ENCODE results near the gene NAA80. TPM values are rescaled to one million over a fixed set of nuclear protein-coding genes. Genes with fewer than 3 reads are reported as not detected.

NAA80 gene
- polyA plus RNA-seq, 1 of the 3 experiments (the other 2 are of a cell fraction) = 10.5 TPM

DNA sequence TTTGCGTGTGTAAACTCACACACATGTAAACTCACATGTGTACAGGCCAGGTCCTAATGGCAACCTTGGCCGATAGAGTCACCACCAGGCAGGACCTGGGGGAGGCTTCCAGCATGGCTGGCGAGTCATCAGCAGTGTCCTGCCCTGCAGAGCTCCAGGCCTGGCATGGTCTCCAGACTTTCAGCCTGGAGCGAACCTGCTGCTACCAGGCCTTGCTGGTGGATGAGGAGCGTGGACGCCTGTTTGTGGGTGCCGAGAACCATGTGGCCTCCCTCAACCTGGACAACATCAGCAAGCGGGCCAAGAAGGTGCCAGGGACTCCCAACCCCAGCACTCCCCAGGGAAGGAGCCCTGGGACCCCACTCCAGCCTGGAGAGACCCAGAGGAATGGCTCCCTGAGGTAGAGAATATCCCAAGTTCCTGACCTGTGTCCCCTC lies 29.2 kb downstream of the NAA80 start (continued):
- TF ChIP-seq REST (IDR thresholded peaks at IDR 0.05; ENCODE audit: low read depth, low read length) (no peak), RXRA (IDR thresholded peaks at IDR 0.05; ENCODE audit: borderline replicate concordance, low read depth) (no peak)
- TF ChIP-seq, protein P1, sequence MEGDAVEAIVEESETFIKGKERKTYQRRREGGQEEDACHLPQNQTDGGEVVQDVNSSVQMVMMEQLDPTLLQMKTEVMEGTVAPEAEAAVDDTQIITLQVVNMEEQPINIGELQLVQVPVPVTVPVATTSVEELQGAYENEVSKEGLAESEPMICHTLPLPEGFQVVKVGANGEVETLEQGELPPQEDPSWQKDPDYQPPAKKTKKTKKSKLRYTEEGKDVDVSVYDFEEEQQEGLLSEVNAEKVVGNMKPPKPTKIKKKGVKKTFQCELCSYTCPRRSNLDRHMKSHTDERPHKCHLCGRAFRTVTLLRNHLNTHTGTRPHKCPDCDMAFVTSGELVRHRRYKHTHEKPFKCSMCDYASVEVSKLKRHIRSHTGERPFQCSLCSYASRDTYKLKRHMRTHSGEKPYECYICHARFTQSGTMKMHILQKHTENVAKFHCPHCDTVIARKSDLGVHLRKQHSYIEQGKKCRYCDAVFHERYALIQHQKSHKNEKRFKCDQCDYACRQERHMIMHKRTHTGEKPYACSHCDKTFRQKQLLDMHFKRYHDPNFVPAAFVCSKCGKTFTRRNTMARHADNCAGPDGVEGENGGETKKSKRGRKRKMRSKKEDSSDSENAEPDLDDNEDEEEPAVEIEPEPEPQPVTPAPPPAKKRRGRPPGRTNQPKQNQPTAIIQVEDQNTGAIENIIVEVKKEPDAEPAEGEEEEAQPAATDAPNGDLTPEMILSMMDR (IDR thresholded peaks at IDR 0.05) = no peak

GRCh38 chr3:50269460-50269859 lies 29.7 kb downstream of the NAA80 start:
- peaks cover 20 to 30% of the 10 kb centered on the region in 2 experiments; a peak in 3 of 4 replicates for H3K4me1 ChIP-seq (ENCODE audit: control insufficient read depth in 1 of 2, insufficient read depth in 2 of 2, low read depth in 1 of 2, low read length in 1 of 2)
- H2AFZ ChIP-seq (ENCODE audit: low read depth) = no peak overlapping the region
- no peaks in the 10 kb centered on the region for H3K9me3 ChIP-seq
- H3K27ac ChIP-seq (ENCODE audit: low read depth in 2 of 2, low read length in 1 of 2) = no peak overlapping the region
- H3K27me3 ChIP-seq (ENCODE audit: insufficient read depth) = 0 out of 2 replicates have a peak, but pooled peaks cover 4% of the 10 kb centered on the region
- CTCF ChIA-PET = interaction anchor here (0.8 to 12.2 kb wide), 5 partner anchors 10 to 78 kb away, joined by 4 to 206 read pairs (median 49); partner anchors contain the start of gene GNAT1
- H3F3A ChIP-seq (replicated peaks; ENCODE audit: insufficient read depth) = peaks cover 23% of the 10 kb centered on the region
- H3K4me2 ChIP-seq = no peak overlapping the region
- no peaks in the 10 kb centered on the region for H3K9me2 ChIP-seq
- no peak overlapping the region for H3K9ac ChIP-seq
- no peaks in the 10 kb centered on the region for H3K36me3 ChIP-seq (replicated peaks in 1 of 2; ENCODE audit: control insufficient read depth in 1 of 2, insufficient read depth in 2 of 2, low read length in 1 of 2)
- H3K79me2 ChIP-seq (ENCODE audit: insufficient read depth) = no peaks in the 10 kb centered on the region
- DNase-seq = no peak
- POLR2A ChIA-PET = no interaction called here
- 82% methylated on average over 4 of the region's 4 CpGs for WGBS (ENCODE audit: low lambda C conversion rate)
- TF ChIP-seq, protein P2, sequence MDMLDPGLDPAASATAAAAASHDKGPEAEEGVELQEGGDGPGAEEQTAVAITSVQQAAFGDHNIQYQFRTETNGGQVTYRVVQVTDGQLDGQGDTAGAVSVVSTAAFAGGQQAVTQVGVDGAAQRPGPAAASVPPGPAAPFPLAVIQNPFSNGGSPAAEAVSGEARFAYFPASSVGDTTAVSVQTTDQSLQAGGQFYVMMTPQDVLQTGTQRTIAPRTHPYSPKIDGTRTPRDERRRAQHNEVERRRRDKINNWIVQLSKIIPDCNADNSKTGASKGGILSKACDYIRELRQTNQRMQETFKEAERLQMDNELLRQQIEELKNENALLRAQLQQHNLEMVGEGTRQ (IDR thresholded peaks at IDR 0.05; ENCODE audit: borderline replicate concordance, low read depth, low read length) = no peak
- no peak for TF ChIP-seq SMC3 (IDR thresholded peaks at IDR 0.05; ENCODE audit: low read depth, low read length)
- TF ChIP-seq GATA2 (CRISPR knock-in tag; IDR thresholded peaks at IDR 0.05) = no peak
- TF ChIP-seq ZBTB33 (IDR thresholded peaks at IDR 0.05; ENCODE audit: borderline replicate concordance, low read depth) = no peak
- no peak for TF ChIP-seq RCOR1 (IDR thresholded peaks at IDR 0.05; ENCODE audit: low read length)
- TF ChIP-seq, protein P1 (IDR thresholded peaks at IDR 0.05) = no peak
- no peak for TF ChIP-seq NRF1 (IDR thresholded peaks at IDR 0.05; ENCODE audit: low read depth, low read length)
- TF ChIP-seq, protein P3, sequence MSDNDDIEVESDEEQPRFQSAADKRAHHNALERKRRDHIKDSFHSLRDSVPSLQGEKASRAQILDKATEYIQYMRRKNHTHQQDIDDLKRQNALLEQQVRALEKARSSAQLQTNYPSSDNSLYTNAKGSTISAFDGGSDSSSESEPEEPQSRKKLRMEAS (IDR thresholded peaks at IDR 0.05; ENCODE audit: low read depth) = no peak
- TF ChIP-seq ELF1 (IDR thresholded peaks at IDR 0.05) = no peak
- no peak overlapping the region for H3K4me3 ChIP-seq (ENCODE audit: low read depth in 2 of 2, low read length in 1 of 2)
- H4K20me1 ChIP-seq (ENCODE audit: insufficient read depth) = no peaks in the 10 kb centered on the region

Data from SK-N-SH (cell line).